ENCODE measurements around the gene IL17C. TPM values are rescaled to one million over a fixed set of nuclear protein-coding genes. Genes with fewer than 3 reads are reported as not detected.

The IL17C gene
- total RNA-seq, 1 experiment from 2014 or later = 0.31 TPM

DNA sequence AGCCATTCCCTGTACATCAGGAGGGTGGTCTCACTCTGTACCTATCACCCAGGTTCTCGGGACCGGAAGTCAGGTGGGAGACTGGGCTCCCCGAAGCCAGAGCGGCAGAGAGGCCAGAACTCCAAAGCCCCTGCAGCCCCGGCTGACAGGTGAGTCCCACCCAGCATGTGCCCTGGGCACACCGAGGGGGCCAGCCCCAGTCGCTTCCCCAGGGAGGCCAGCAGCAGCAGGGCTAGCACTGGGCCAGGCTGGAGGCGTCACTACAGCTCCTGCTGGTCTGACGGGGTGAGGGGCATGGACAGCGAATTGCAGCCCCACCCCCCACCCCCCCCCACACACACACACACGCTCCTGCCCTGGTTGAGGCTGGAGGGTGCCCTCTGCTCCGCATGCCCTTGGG lies 7.9 kb upstream of the IL17C start:
- H4K5ac ChIP-seq (ENCODE audit: insufficient read length, low read depth, low read length) = no peak overlapping the region
- Mint-ChIP-seq H3K4me1 (peaks cover 0 to 20% of the 10 kb centered on the region in 2 experiments; a peak in 3 of 4 replicates), H3K36me3 (ENCODE audit: insufficient read depth in 1 of 3, low read depth in 3 of 3) (peaks cover 13 to 54% (median 48%) of the 10 kb centered on the region in 3 experiments; a peak in 6 of 7 replicates), H3K9me3 (no peaks in the 10 kb centered on the region; a peak in 1 of 5 replicates), H3K27me3 (ENCODE audit: low read depth) (peaks cover 2% of the 10 kb centered on the region; the same call in 1 of the 2 replicates), H3K27ac (no peak overlapping the region), H3K4me3 (no peak overlapping the region)
- H2BK120ac ChIP-seq (ENCODE audit: low read depth, low read length, poor library complexity, severe bottlenecking) = no peak overlapping the region
- H3K56ac ChIP-seq (ENCODE audit: insufficient read length, low read depth, low read length) = no peak overlapping the region
- H3K14ac ChIP-seq (ENCODE audit: insufficient read depth, low read length) = no peak overlapping the region
- no peak for DNase-seq
- H2BK12ac ChIP-seq (ENCODE audit: insufficient read length, low read depth, low read length) = no peak overlapping the region
- H3K27me3 ChIP-seq (ENCODE audit: insufficient read depth, low read length) = no peaks in the 10 kb centered on the region
- no peak overlapping the region for H4K8ac ChIP-seq (replicated peaks; ENCODE audit: insufficient read length, low read depth, low read length)
- peaks cover 15% of the 10 kb centered on the region for H3K23me2 ChIP-seq (ENCODE audit: insufficient read length, low read depth, low read length, poor library complexity, severe bottlenecking)
- H2AK5ac ChIP-seq (ENCODE audit: insufficient read length, low read length) = no peak overlapping the region
- H3K23ac ChIP-seq (ENCODE audit: insufficient read length, low read depth, low read length) = no peak overlapping the region
- no peak overlapping the region for H2BK15ac ChIP-seq (ENCODE audit: low read depth, low read length)
- TF ChIP-seq, protein P1, sequence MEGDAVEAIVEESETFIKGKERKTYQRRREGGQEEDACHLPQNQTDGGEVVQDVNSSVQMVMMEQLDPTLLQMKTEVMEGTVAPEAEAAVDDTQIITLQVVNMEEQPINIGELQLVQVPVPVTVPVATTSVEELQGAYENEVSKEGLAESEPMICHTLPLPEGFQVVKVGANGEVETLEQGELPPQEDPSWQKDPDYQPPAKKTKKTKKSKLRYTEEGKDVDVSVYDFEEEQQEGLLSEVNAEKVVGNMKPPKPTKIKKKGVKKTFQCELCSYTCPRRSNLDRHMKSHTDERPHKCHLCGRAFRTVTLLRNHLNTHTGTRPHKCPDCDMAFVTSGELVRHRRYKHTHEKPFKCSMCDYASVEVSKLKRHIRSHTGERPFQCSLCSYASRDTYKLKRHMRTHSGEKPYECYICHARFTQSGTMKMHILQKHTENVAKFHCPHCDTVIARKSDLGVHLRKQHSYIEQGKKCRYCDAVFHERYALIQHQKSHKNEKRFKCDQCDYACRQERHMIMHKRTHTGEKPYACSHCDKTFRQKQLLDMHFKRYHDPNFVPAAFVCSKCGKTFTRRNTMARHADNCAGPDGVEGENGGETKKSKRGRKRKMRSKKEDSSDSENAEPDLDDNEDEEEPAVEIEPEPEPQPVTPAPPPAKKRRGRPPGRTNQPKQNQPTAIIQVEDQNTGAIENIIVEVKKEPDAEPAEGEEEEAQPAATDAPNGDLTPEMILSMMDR (conservative IDR thresholded peaks at IDR 0.05) = no peak
- no CpG with 5 or more reads among the region's 12 CpGs for WGBS (ENCODE audit: extremely low coverage, insufficient read length, low lambda C conversion rate)
- no peaks in the 10 kb centered on the region for H3K79me2 ChIP-seq (ENCODE audit: insufficient read depth, low read length)
- no peaks in the 10 kb centered on the region for H3K4me1 ChIP-seq (ENCODE audit: insufficient read depth, low read length)
- H2AFZ ChIP-seq (ENCODE audit: low read length) = no peak overlapping the region
- no peak overlapping the region for H3K18ac ChIP-seq (ENCODE audit: insufficient read length, low read depth, low read length)
- H2BK5ac ChIP-seq (ENCODE audit: insufficient read length, low read length) = no peak overlapping the region
- H2BK20ac ChIP-seq (ENCODE audit: low read depth, low read length, poor library complexity, severe bottlenecking) = no peak overlapping the region
- no peak overlapping the region for H3K27ac ChIP-seq (ENCODE audit: insufficient read length, low read depth, low read length)
- H3K9ac ChIP-seq (ENCODE audit: extremely low read depth, insufficient read length, low read length) = no peak overlapping the region
- H4K20me1 ChIP-seq (ENCODE audit: control insufficient read depth, insufficient read depth, insufficient read length) = no peaks in the 10 kb centered on the region
- no peaks in the 10 kb centered on the region for H3K79me1 ChIP-seq (ENCODE audit: insufficient read depth, low read depth, low read length, poor library complexity, severe bottlenecking)
- no peak overlapping the region for H3K4ac ChIP-seq (ENCODE audit: low read depth, low read length)
- no peaks in the 10 kb centered on the region for H3K9me3 ChIP-seq (ENCODE audit: control insufficient read depth, low read depth, low read length)
- no peak overlapping the region for H3K4me2 ChIP-seq (ENCODE audit: insufficient read depth, insufficient read length, low read length)
- no peak overlapping the region for H4K91ac ChIP-seq (ENCODE audit: insufficient read length, low read depth, low read length)
- H3T11ph ChIP-seq (ENCODE audit: low read length) = no peak overlapping the region

Measured in H9 (cell line).